Mucosa of descending colon (tissue), 3 donors: ENCODE measurements around the gene GNAS-AS1. TPM values are rescaled to one million over a fixed set of nuclear protein-coding genes. Genes with fewer than 3 reads are reported as not detected.

Experiments used
- ATAC-seq: fragments of 200-7000 bp; cut with Tn5 transposase; one replicate; pipeline ENCODE4 v1.9.1; 2020; ENCODE audit warnings: mild to moderate bottlenecking, moderate library complexity
- DNase-seq, 3 donors: peaks; one replicate each; pipeline ENCODE4 v3.0.0-alpha.2; 2020
- H3K36me3 ChIP-seq: fragments of 200-600 bp; one replicate; pipeline ENCODE4 v1.8.0; 2021; ENCODE audit warnings: low read depth, mild to moderate bottlenecking
- H3K4me1 ChIP-seq: fragments of 200-600 bp; one replicate; pipeline ENCODE4 v1.8.0; 2021; ENCODE audit warnings: low read depth, mild to moderate bottlenecking
- H3K4me3 ChIP-seq: fragments of 200-600 bp; one replicate; pipeline ENCODE4 v1.8.0; 2021; ENCODE audit warnings: mild to moderate bottlenecking
- H3K9me3 ChIP-seq: fragments of 200-600 bp; one replicate; pipeline ENCODE4 v1.8.0; 2021; ENCODE audit warnings: mild to moderate bottlenecking
- CTCF ChIP-seq: fragments of 200-600 bp; IDR thresholded peaks from one replicate; pipeline ENCODE4 v1.8.0; 2022; ENCODE audit warnings: antibody characterized with exemption, mild to moderate bottlenecking
- intact Hi-C, 2 donors: fragments of 100-400 bp; cut with DNase I in 1 of 2; cut with micrococcal nuclease in 1 of 2; formaldehyde crosslinking; loops; one replicate each; pipeline versions ENCODE4 v1.11.0 to v1.11.1; 2022; cut with DNase I, micrococcal nuclease
- total RNA-seq, 3 donors: library from RNA; stranded (reverse); fragmentation: NEBNext Ultra II Directional in 2 of 3; extraction: Animal tissue kit (Norgen Biotek cat#: 25700) in 2 of 3; gene quantifications; one replicate each; pipeline versions ENCODE4 v1.2.1 to v1.2.4, GENCODE V29; 2021 to 2023
- donor health status: DM: no; HTN: no; CAD: no; lungs with moderate emphysema.
- donor health status: DM: no; HTN: no; CAD: no.
- donor health status: DM: no; HTN: yes; CAD: no.

GNAS-AS1 gene
- total RNA-seq, 3 donors from 2014 or later, result 0.54 to 1.4 (median 1.0) TPM

DNA sequence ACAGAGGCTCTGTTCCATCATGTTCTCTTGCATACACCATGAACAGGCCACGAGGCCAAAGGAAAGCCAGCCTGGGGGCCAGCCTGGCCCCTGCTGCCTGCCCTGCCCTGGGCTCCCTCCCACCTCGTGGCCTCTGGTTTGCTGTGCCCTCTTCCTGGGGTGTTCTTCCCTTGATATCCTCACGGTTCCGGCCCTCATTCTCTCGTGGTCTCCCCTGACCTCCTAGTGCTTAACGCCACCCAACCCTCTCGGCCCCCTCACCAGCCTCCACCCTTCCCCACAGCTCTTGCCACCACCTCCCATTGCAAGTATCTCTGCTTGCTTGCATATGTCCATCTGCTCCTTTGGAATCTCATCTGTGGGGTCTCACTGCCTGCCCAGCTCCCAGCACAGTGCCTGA is 73.0 kb downstream of the GNAS-AS1 start:
- no peak for TF ChIP-seq CTCF
- DNase-seq (no peak), ATAC-seq (no peak)
- Histone ChIP-seq H3K4me3 (no peak overlapping the region), H3K4me1 (no peaks in the 10 kb centered on the region), H3K36me3 (no peaks in the 10 kb centered on the region), H3K9me3 (no peaks in the 10 kb centered on the region)
- intact Hi-C loops, result no loop called here

GRCh38 chr20:58776109-58776508 is 74.6 kb downstream of the GNAS-AS1 start:
- Histone ChIP-seq H3K4me3 (no peak overlapping the region), H3K36me3 (no peaks in the 10 kb centered on the region), H3K9me3 (no peaks in the 10 kb centered on the region), H3K4me1 (no peaks in the 10 kb centered on the region)
- no peak for DNase-seq
- ATAC-seq, result no peak
- TF ChIP-seq CTCF, result no peak
- intact Hi-C loops, result no loop called here

DNA sequence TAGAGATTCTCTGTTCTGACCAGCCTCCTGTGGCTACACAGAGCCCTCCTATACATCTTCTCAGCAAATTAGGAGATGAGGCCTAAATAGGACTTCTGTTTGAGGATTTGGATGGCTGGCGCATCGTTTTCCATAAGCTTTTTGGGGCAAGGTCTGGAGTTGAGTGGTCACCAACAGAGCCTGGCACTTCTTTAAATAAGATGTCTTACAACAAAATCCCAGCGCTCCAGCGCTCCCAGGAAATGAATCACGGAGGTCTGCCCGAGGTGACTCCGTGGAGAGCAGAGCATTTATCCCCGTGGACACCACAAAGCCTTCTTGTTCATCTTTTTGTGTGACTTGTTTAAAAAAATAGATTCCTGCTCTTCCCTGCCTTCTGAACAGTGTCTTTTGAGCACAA is 75.3 kb downstream of the GNAS-AS1 start:
- intact Hi-C loops, result no loop called here
- Histone ChIP-seq H3K4me3 (no peak overlapping the region), H3K9me3 (no peaks in the 10 kb centered on the region), H3K36me3 (no peaks in the 10 kb centered on the region), H3K4me1 (no peaks in the 10 kb centered on the region)
- no peak for TF ChIP-seq CTCF
- no peak for ATAC-seq
- DNase-seq, result no peak

DNA sequence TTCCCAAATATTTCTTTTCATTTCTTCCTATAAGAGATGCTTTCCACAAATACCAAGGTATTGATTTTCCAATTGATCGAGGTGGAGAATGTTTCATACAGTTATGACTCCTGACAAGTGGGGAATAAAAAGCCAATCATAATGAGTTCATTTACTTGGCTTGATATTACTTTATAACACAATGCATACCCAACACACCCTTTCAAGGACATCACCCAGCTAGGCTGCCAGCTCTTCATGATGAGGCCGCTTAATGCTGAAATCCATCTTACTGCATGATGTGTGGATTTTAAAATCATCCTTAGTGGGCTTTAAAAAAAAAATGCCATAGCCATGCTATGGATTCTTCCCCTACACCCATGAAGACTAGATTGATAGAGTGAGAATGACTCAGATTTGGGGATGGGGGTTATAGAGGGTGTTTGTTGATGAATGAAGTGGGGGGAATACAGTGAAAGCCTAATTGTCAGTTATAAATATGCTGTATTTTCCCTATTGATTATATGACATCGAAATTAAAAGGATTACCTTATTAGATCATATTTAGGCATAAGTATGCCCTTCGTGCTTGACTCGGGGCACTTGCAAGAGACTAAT is 75.9 kb downstream of the GNAS-AS1 start:
- H3K9me3 ChIP-seq, result no peaks in the 10 kb centered on the region
- no peaks in the 10 kb centered on the region for H3K36me3 ChIP-seq
- DNase-seq (no peak), ATAC-seq (no peak)
- no peak for TF ChIP-seq CTCF
- H3K4me3 ChIP-seq, result no peak overlapping the region
- intact Hi-C loops, result no loop called here
- H3K4me1 ChIP-seq, result no peaks in the 10 kb centered on the region

GRCh38 chr20:58774214-58774613 is 76.5 kb downstream of the GNAS-AS1 start:
- no peak for DNase-seq
- H3K36me3 ChIP-seq, result no peaks in the 10 kb centered on the region
- intact Hi-C loops, result no loop called here
- ATAC-seq, result no peak
- TF ChIP-seq CTCF, result no peak
- H3K4me3 ChIP-seq, result no peak overlapping the region
- H3K4me1 ChIP-seq, result no peaks in the 10 kb centered on the region
- H3K9me3 ChIP-seq, result no peaks in the 10 kb centered on the region

- DNase-seq (no peak), ATAC-seq (no peak)
- no peak for TF ChIP-seq CTCF
- Histone ChIP-seq H3K4me3 (no peak overlapping the region), H3K36me3 (no peaks in the 10 kb centered on the region), H3K9me3 (no peaks in the 10 kb centered on the region), H3K4me1 (no peaks in the 10 kb centered on the region)
- intact Hi-C loops, result no loop called here
These were observed 77.9 kb downstream of the GNAS-AS1 start for GRCh38 chr20:58772786-58773185.
